Measurements from ENCODE around the gene MEIS2.

The MEIS2 gene

GRCh38 chr15:37031198-37031597 lies 69.2 kb downstream of the MEIS2 start:
- no peak for TF ChIP-seq YY1 (IDR thresholded peaks at IDR 0.05; ENCODE audit: low read depth)
- TF ChIP-seq TAF1 (IDR thresholded peaks at IDR 0.05; ENCODE audit: low read depth), result no peak
- no peak for TF ChIP-seq ZBTB7A (IDR thresholded peaks at IDR 0.05; ENCODE audit: low read depth)
- TF ChIP-seq CEBPB (IDR thresholded peaks at IDR 0.05), result no peak
- TF ChIP-seq NFIC (IDR thresholded peaks at IDR 0.05), result no peak
- TF ChIP-seq MAX (IDR thresholded peaks at IDR 0.05), result no peak
- no peak for TF ChIP-seq RAD21 (IDR thresholded peaks at IDR 0.05; ENCODE audit: low read depth)
- no peak for TF ChIP-seq FOXM1 (IDR thresholded peaks at IDR 0.05; ENCODE audit: borderline replicate concordance, low read depth)
- TF ChIP-seq CREB1 (IDR thresholded peaks at IDR 0.05; ENCODE audit: low read depth), result no peak
- TF ChIP-seq EGR1 (IDR thresholded peaks at IDR 0.05), result no peak
- TF ChIP-seq REST (IDR thresholded peaks at IDR 0.05; ENCODE audit: low read depth), result no peak
- TF ChIP-seq TEAD4 (IDR thresholded peaks at IDR 0.05), result no peak
- TF ChIP-seq TCF12 (IDR thresholded peaks at IDR 0.05; ENCODE audit: low read depth), result no peak
- TF ChIP-seq USF1 (IDR thresholded peaks at IDR 0.05), result no peak
- no peak for TF ChIP-seq EP300 (IDR thresholded peaks at IDR 0.05; ENCODE audit: borderline replicate concordance)

- no peak for TF ChIP-seq MAX (IDR thresholded peaks at IDR 0.05)
- no peak for TF ChIP-seq TCF12 (IDR thresholded peaks at IDR 0.05; ENCODE audit: low read depth)
- TF ChIP-seq EGR1 (IDR thresholded peaks at IDR 0.05), result no peak
- TF ChIP-seq FOXM1 (IDR thresholded peaks at IDR 0.05; ENCODE audit: borderline replicate concordance, low read depth), result no peak
- TF ChIP-seq ZBTB7A (IDR thresholded peaks at IDR 0.05; ENCODE audit: low read depth), result no peak
- no peak for TF ChIP-seq TEAD4 (IDR thresholded peaks at IDR 0.05)
- no peak for TF ChIP-seq TAF1 (IDR thresholded peaks at IDR 0.05; ENCODE audit: low read depth)
- TF ChIP-seq NFIC (IDR thresholded peaks at IDR 0.05), result no peak
- TF ChIP-seq EP300 (IDR thresholded peaks at IDR 0.05; ENCODE audit: borderline replicate concordance), result no peak
- TF ChIP-seq YY1 (IDR thresholded peaks at IDR 0.05; ENCODE audit: low read depth), result no peak
- no peak for TF ChIP-seq RAD21 (IDR thresholded peaks at IDR 0.05; ENCODE audit: low read depth)
- TF ChIP-seq USF1 (IDR thresholded peaks at IDR 0.05), result no peak
- TF ChIP-seq CREB1 (IDR thresholded peaks at IDR 0.05; ENCODE audit: low read depth), result no peak
- no peak for TF ChIP-seq CEBPB (IDR thresholded peaks at IDR 0.05)
- no peak for TF ChIP-seq REST (IDR thresholded peaks at IDR 0.05; ENCODE audit: low read depth)
Observed at GRCh38 chr15:37028625-37029296, 71.6 kb downstream of the MEIS2 start.

GRCh38 chr15:37020852-37021251 lies 79.5 kb downstream of the MEIS2 start:
- no peak for TF ChIP-seq TCF12 (IDR thresholded peaks at IDR 0.05; ENCODE audit: low read depth)
- TF ChIP-seq CEBPB (IDR thresholded peaks at IDR 0.05), result no peak
- no peak for TF ChIP-seq USF1 (IDR thresholded peaks at IDR 0.05)
- TF ChIP-seq YY1 (IDR thresholded peaks at IDR 0.05; ENCODE audit: low read depth), result no peak

GRCh38 chr15:37019479-37020433 lies 80.6 kb downstream of the MEIS2 start:
- TF ChIP-seq TCF12 (IDR thresholded peaks at IDR 0.05; ENCODE audit: low read depth), result no peak
- TF ChIP-seq MAX (IDR thresholded peaks at IDR 0.05), result no peak
- TF ChIP-seq ZBTB7A (IDR thresholded peaks at IDR 0.05; ENCODE audit: low read depth), result no peak
- no peak for TF ChIP-seq CEBPB (IDR thresholded peaks at IDR 0.05)
- no peak for TF ChIP-seq USF1 (IDR thresholded peaks at IDR 0.05)
- no peak for TF ChIP-seq TAF1 (IDR thresholded peaks at IDR 0.05; ENCODE audit: low read depth)
- TF ChIP-seq EGR1 (IDR thresholded peaks at IDR 0.05), result no peak
- no peak for TF ChIP-seq REST (IDR thresholded peaks at IDR 0.05; ENCODE audit: low read depth)
- no peak for TF ChIP-seq CREB1 (IDR thresholded peaks at IDR 0.05; ENCODE audit: low read depth)
- no peak for TF ChIP-seq NFIC (IDR thresholded peaks at IDR 0.05)
- TF ChIP-seq FOXM1 (IDR thresholded peaks at IDR 0.05; ENCODE audit: borderline replicate concordance, low read depth), result no peak
- TF ChIP-seq EP300 (IDR thresholded peaks at IDR 0.05; ENCODE audit: borderline replicate concordance), result no peak
- TF ChIP-seq TEAD4 (IDR thresholded peaks at IDR 0.05), result no peak
- no peak for TF ChIP-seq RAD21 (IDR thresholded peaks at IDR 0.05; ENCODE audit: low read depth)
- TF ChIP-seq YY1 (IDR thresholded peaks at IDR 0.05; ENCODE audit: low read depth), result no peak

Data from Ishikawa (cell line).